PC-3 (cell line): ENCODE data around the gene APMAP. TPM values are rescaled to one million over a fixed set of nuclear protein-coding genes. Genes with fewer than 3 reads are reported as not detected.

Experiments used
- ATAC-seq: fragments of 200-7000 bp; cut with Tn5 transposase; 2 replicates; pipeline ENCODE4 v1.9.1; 2020; ENCODE audit warnings: mild to moderate bottlenecking, moderate library complexity
- BruUV-seq: library from RNA; stranded (reverse); fragments of 400-500 nt; replicated peaks from 2 replicates; lab custom pipeline; 2021; lab: Mats Ljungman, UMichigan
- CTCF ChIA-PET: fragments of 300-600 bp; sonication (Branson Sonifier 250); formaldehyde crosslinking; loops from one replicate; lab custom pipeline; 2022; ENCODE audit warnings: antibody characterized with exemption; lab: Charles Lee
- POLR2A ChIA-PET: fragments of 300-600 bp; sonication (Branson Sonifier 250); formaldehyde crosslinking; loops from one replicate; lab custom pipeline; 2022; ENCODE audit warnings: antibody characterized with exemption; ENCODE audit not compliant: unreplicated experiment; lab: Charles Lee
- DNase-seq: peaks from one replicate; pipeline ENCODE4 v3.0.0-alpha.2; 2015
- H2AFZ ChIP-seq: fragments of 300-600 bp; sonication (generic); 2 replicates; pipeline ENCODE4 v1.6.0; 2016; ENCODE audit warnings: antibody characterized with exemption, low read length
- H3F3A ChIP-seq: fragments of 300-600 bp; sonication (generic); one replicate; pipeline ENCODE4 v1.6.0; 2017; ENCODE audit warnings: antibody characterized with exemption, low read length, control low read depth, mild to moderate bottlenecking; ENCODE audit not compliant: unreplicated experiment
- H3K27ac ChIP-seq: fragments of 300-600 bp; sonication (generic); 2 replicates; pipeline ENCODE4 v1.5.1; 2016; ENCODE audit warnings: mild to moderate bottlenecking, low read length
- H3K27me3 ChIP-seq: fragments of 300-600 bp; sonication (generic); 2 replicates; pipeline ENCODE4 v1.6.1; 2016; ENCODE audit warnings: low read length, mixed read lengths
- H3K36me3 ChIP-seq: fragments of 300-600 bp; sonication (generic); 2 replicates; pipeline ENCODE4 v1.6.1; 2016; ENCODE audit warnings: low read depth, mixed run types, low read length, mixed read lengths
- H3K4me1 ChIP-seq: fragments of 300-600 bp; sonication (generic); 2 replicates; pipeline ENCODE4 v1.5.1; 2016; ENCODE audit warnings: low read length; ENCODE audit not compliant: insufficient read depth
- H3K4me2 ChIP-seq: fragments of 300-600 bp; sonication (generic); 2 replicates; pipeline ENCODE4 v1.6.0; 2016; ENCODE audit warnings: low read length
- H3K4me3 ChIP-seq: fragments of 300-600 bp; sonication (generic); 2 replicates; pipeline ENCODE4 v1.5.1; 2016; ENCODE audit warnings: mild to moderate bottlenecking, low read length, mixed read lengths
- H3K79me2 ChIP-seq: fragments of 300-600 bp; sonication (generic); 2 replicates; pipeline ENCODE4 v1.6.1; 2017; ENCODE audit warnings: low read length, mixed read lengths
- H3K9ac ChIP-seq: fragments of 300-600 bp; sonication (generic); 2 replicates; pipeline ENCODE4 v1.6.0; 2016; ENCODE audit warnings: mild to moderate bottlenecking, low read length
- H3K9me2 ChIP-seq: fragments of 300-600 bp; sonication (generic); replicated peaks from 2 replicates; pipeline ENCODE4 v1.6.1; 2016; ENCODE audit warnings: mixed run types, low read length, mixed read lengths
- H3K9me3 ChIP-seq: fragments of 300-600 bp; sonication (generic); 2 replicates; pipeline ENCODE4 v1.6.1; 2016; ENCODE audit warnings: low read length, mixed read lengths
- H4K20me1 ChIP-seq: fragments of 300-600 bp; sonication (generic); 2 replicates; pipeline ENCODE4 v1.6.1; 2016; ENCODE audit warnings: low read length, mixed read lengths
- CTCF ChIP-seq: fragments of 300-600 bp; sonication (generic); conservative IDR thresholded peaks from 2 replicates; pipeline ENCODE4 v1.5.1; 2017; ENCODE audit warnings: antibody characterized with exemption, low read depth, mild to moderate bottlenecking, low read length
- EZH2 ChIP-seq: fragments of 300-600 bp; sonication (generic); IDR thresholded peaks from one replicate; pipeline ENCODE4 v1.6.1; 2017; ENCODE audit warnings: antibody characterized with exemption, mild to moderate bottlenecking, low read length; ENCODE audit not compliant: unreplicated experiment
- EZH2phosphoT487 ChIP-seq: fragments of 300-600 bp; sonication (generic); IDR thresholded peaks from 2 replicates; pipeline ENCODE4 v1.6.1; 2018; ENCODE audit warnings: mild to moderate bottlenecking, antibody characterized with exemption, low read length, borderline replicate concordance
- intact Hi-C: fragments of 100-400 bp; cut with micrococcal nuclease; formaldehyde crosslinking; loops from 2 replicates; pipeline ENCODE4 v1.9.0; 2023
- total RNA-seq: library from RNA; depleted of rRNA; stranded (reverse); fragments of >200 nt; gene quantifications from 2 replicates; pipeline ENCODE4 v1.2.3, GENCODE V29; 2014

APMAP gene
- total RNA-seq, 1 experiment from 2014 or later: 134 TPM

GRCh38 chr20:24957326-24958016 lies 35.1 kb downstream of the APMAP start:
- Histone ChIP-seq H3K36me3 (no peaks in the 10 kb centered on the region; the same call in 1 of the 2 replicates), H3K27ac (no peak overlapping the region), H3F3A (no peaks in the 10 kb centered on the region), H3K4me2 (no peak overlapping the region), H3K79me2 (no peaks in the 10 kb centered on the region), H2AFZ (no peak overlapping the region), H3K9me3 (no peaks in the 10 kb centered on the region), H3K9me2 (no peaks in the 10 kb centered on the region), H3K27me3 (no peaks in the 10 kb centered on the region), H3K4me1 (no peaks in the 10 kb centered on the region), H3K9ac (no peak overlapping the region), H3K4me3 (no peak overlapping the region), H4K20me1 (no peaks in the 10 kb centered on the region)
- DNase-seq (no peak), ATAC-seq (no peak)
- POLR2A ChIA-PET: no interaction called here
- TF ChIP-seq EZH2 (no peak), EZH2phosphoT487 (no peak), CTCF (no peak)
- BruUV-seq: no TSS peak
- CTCF ChIA-PET: no interaction called here
- intact Hi-C loops: no loop called here

- no peak overlapping the region for H2AFZ ChIP-seq
- no peaks in the 10 kb centered on the region for H3K9me3 ChIP-seq
- no peaks in the 10 kb centered on the region for H3K36me3 ChIP-seq
- H4K20me1 ChIP-seq: no peaks in the 10 kb centered on the region
- ATAC-seq: no peak
- CTCF ChIA-PET: no interaction called here
- POLR2A ChIA-PET: no interaction called here
- H3K27me3 ChIP-seq: no peaks in the 10 kb centered on the region
- H3K9ac ChIP-seq: no peak overlapping the region
- H3F3A ChIP-seq: no peaks in the 10 kb centered on the region
- H3K27ac ChIP-seq: no peak overlapping the region
- H3K9me2 ChIP-seq: no peaks in the 10 kb centered on the region
- intact Hi-C loops: no loop called here
- no peak for TF ChIP-seq EZH2phosphoT487
- TF ChIP-seq EZH2: no peak
- TF ChIP-seq CTCF: no peak
- DNase-seq: no peak
- BruUV-seq: no TSS peak
- no peaks in the 10 kb centered on the region for H3K79me2 ChIP-seq
- no peak overlapping the region for H3K4me3 ChIP-seq
- H3K4me1 ChIP-seq: no peaks in the 10 kb centered on the region
- no peak overlapping the region for H3K4me2 ChIP-seq
These were observed 36.3 kb downstream of the APMAP start for GRCh38 chr20:24956001-24956841.

- Histone ChIP-seq H3K36me3 (no peaks in the 10 kb centered on the region), H3K9ac (no peak overlapping the region), H3K9me3 (no peaks in the 10 kb centered on the region), H3K79me2 (no peaks in the 10 kb centered on the region), H3K4me1 (no peaks in the 10 kb centered on the region), H3K4me3 (no peak overlapping the region), H3K27ac (no peak overlapping the region), H3K9me2 (no peaks in the 10 kb centered on the region), H3K4me2 (no peak overlapping the region), H2AFZ (no peak overlapping the region), H3K27me3 (no peaks in the 10 kb centered on the region), H3F3A (no peaks in the 10 kb centered on the region), H4K20me1 (no peaks in the 10 kb centered on the region)
- intact Hi-C loops: no loop called here
- POLR2A ChIA-PET: no interaction called here
- no peak for TF ChIP-seq CTCF
- ATAC-seq: no peak
- BruUV-seq: no TSS peak
- CTCF ChIA-PET: no interaction called here
- no peak for DNase-seq
These were observed 37.5 kb downstream of the APMAP start for GRCh38 chr20:24955045-24955444.
